Liver (tissue), 9 donors: ENCODE data around the gene BORCS8. TPM values are rescaled to one million over a fixed set of nuclear protein-coding genes. Genes with fewer than 3 reads are reported as not detected.

ENCODE experiments used
- DNase-seq: peaks from one replicate; pipeline ENCODE4 v3.0.0-alpha.2; 2017; ENCODE audit warnings: low spot score
- H3K27ac ChIP-seq, 2 donors: one replicate each; pipeline ENCODE4 v1.7.0; 2013; ENCODE audit warnings: inconsistent platforms in 2 of 2, low read length in 2 of 2, control low read depth in 1 of 2, low read depth in 1 of 2, mild to moderate bottlenecking in 1 of 2
- H3K27me3 ChIP-seq, 4 donors: one replicate each; pipeline versions ENCODE4 v1.6.1 to v1.7.0; 2013; ENCODE audit warnings: low read length in 3 of 4, inconsistent platforms in 1 of 4, mild to moderate bottlenecking in 1 of 4, moderate library complexity in 1 of 4; ENCODE audit not compliant: control insufficient read depth in 4 of 4, insufficient read depth in 4 of 4
- H3K36me3 ChIP-seq, 4 donors: one replicate each; pipeline versions ENCODE4 v1.6.1 to v1.7.0; 2013; ENCODE audit warnings: low read length in 3 of 4, mild to moderate bottlenecking in 3 of 4, low read depth in 1 of 4, moderate library complexity in 1 of 4; ENCODE audit not compliant: control insufficient read depth in 4 of 4, insufficient read depth in 3 of 4
- H3K4me1 ChIP-seq, 4 donors: one replicate each; pipeline versions ENCODE4 v1.6.1 to v1.7.0; 2013; ENCODE audit warnings: low read length in 3 of 4, mild to moderate bottlenecking in 3 of 4, moderate library complexity in 1 of 4; ENCODE audit not compliant: control insufficient read depth in 4 of 4, insufficient read depth in 4 of 4
- H3K4me3 ChIP-seq, 3 donors: one replicate each; pipeline versions ENCODE4 v1.6.1 to v1.7.0; 2013; ENCODE audit warnings: low read length in 3 of 3, control low read depth in 1 of 3, low read depth in 1 of 3, mild to moderate bottlenecking in 1 of 3
- H3K9ac ChIP-seq, 2 donors: one replicate each; pipeline ENCODE4 v1.7.0; 2013; ENCODE audit warnings: low read length in 2 of 2, mild to moderate bottlenecking in 2 of 2, moderate library complexity in 2 of 2, control low read depth in 1 of 2, low read depth in 1 of 2
- H3K9me3 ChIP-seq, 4 donors: one replicate each; pipeline versions ENCODE4 v1.6.1 to v1.7.0; 2013; ENCODE audit warnings: low read length in 3 of 4; ENCODE audit not compliant: control insufficient read depth in 4 of 4
- EGR1 ChIP-seq, 2 donors: IDR thresholded peaks; 2 replicates each; pipeline ENCODE4 v1.6.1; 2016 to 2018; ENCODE audit warnings: antibody characterized with exemption in 2 of 2, low read depth in 2 of 2
- FOXA1 ChIP-seq: IDR thresholded peaks from 2 replicates; pipeline ENCODE4 v1.6.1; 2016; ENCODE audit warnings: antibody characterized with exemption
- FOXA2 ChIP-seq: IDR thresholded peaks from 2 replicates; pipeline ENCODE4 v1.6.1; 2016; ENCODE audit warnings: antibody characterized with exemption
- GABPA ChIP-seq, 2 donors: IDR thresholded peaks in 1 of 2; conservative IDR thresholded peaks in 1 of 2; 2 replicates each; pipeline ENCODE4 v1.6.1; 2016; ENCODE audit warnings: antibody characterized with exemption in 2 of 2, mild to moderate bottlenecking in 1 of 2, moderate library complexity in 1 of 2
- HNF4G ChIP-seq: IDR thresholded peaks from 2 replicates; pipeline ENCODE4 v1.6.1; 2016; ENCODE audit warnings: antibody characterized with exemption
- NR2F2 ChIP-seq: IDR thresholded peaks from 2 replicates; pipeline ENCODE4 v1.6.1; 2016; ENCODE audit warnings: antibody characterized with exemption
- RAD21 ChIP-seq, 2 donors: IDR thresholded peaks; 2 replicates each; pipeline ENCODE4 v1.6.1; 2016; ENCODE audit warnings: antibody characterized with exemption in 2 of 2, mild to moderate bottlenecking in 2 of 2
- RXRA ChIP-seq, 2 donors: IDR thresholded peaks; 2 replicates each; pipeline ENCODE4 v1.6.1; 2017 to 2018; ENCODE audit warnings: antibody characterized with exemption in 2 of 2, mild to moderate bottlenecking in 1 of 2
- SP1 ChIP-seq: IDR thresholded peaks from 2 replicates; pipeline ENCODE4 v1.6.1; 2018; ENCODE audit warnings: antibody characterized with exemption, mild to moderate bottlenecking
- TAF1 ChIP-seq: conservative IDR thresholded peaks from 2 replicates; pipeline ENCODE4 v1.6.1; 2016; ENCODE audit warnings: antibody characterized with exemption, mild to moderate bottlenecking
- WGBS: extraction: QIAGEN DNeasy Blood & Tissue Kit; methylation state at CpG from one replicate; pipeline ENCODE4 v1.1.7; 2013; 5-methylcytosine and 5-hydroxymethylcytosine counted together
- polyA plus RNA-seq, 2 donors: library from polyadenylated mRNA; stranded (reverse) in 1 of 2; unstranded in 1 of 2; fragments of 200-250 nt in 1 of 2; fragments of >200 nt in 1 of 2; fragmentation: Nextera tagmentation in 1 of 2; extraction: Ambion mirVana in 1 of 2; gene quantifications; one replicate each; pipeline versions ENCODE4 v1.2.1 to v1.2.3, GENCODE V29; 2013 to 2015
- total RNA-seq, 2 donors: library from RNA; depleted of rRNA; stranded (reverse); fragments of >200 nt; gene quantifications; one replicate each; pipeline ENCODE4 v1.2.3, GENCODE V29; 2014
- TF ChIP-seq, protein P1 (sequence below): IDR thresholded peaks from 2 replicates; pipeline ENCODE4 v1.6.1; 2016; ENCODE audit warnings: antibody characterized with exemption
- TF ChIP-seq, protein P2 (sequence below): fragments of 150-350 bp; IDR thresholded peaks from 2 replicates; pipeline ENCODE4 v1.5.1; 2017; ENCODE audit warnings: improper control_type of control experiment, low read depth, low read length; ENCODE audit not compliant: missing input control
- TF ChIP-seq, protein P3 (sequence below): IDR thresholded peaks from 2 replicates; pipeline ENCODE4 v1.6.1; 2016; ENCODE audit warnings: antibody characterized with exemption, mild to moderate bottlenecking
- TF ChIP-seq, protein P4 (sequence below): IDR thresholded peaks from 2 replicates; pipeline ENCODE4 v1.6.1; 2016; ENCODE audit warnings: antibody characterized with exemption
- TF ChIP-seq, protein P5 (sequence below): IDR thresholded peaks from 2 replicates; pipeline ENCODE4 v1.6.1; 2016; ENCODE audit warnings: antibody characterized with exemption
- donor health status: healthy.
- donor health status: healthy.
- donor health status: healthy.
- donor health status: healthy.
- donor health status: healthy.

The BORCS8 gene
- total and polyA plus RNA-seq, 4 donors = 7.6 to 13.5 (median 9.4) TPM

DNA sequence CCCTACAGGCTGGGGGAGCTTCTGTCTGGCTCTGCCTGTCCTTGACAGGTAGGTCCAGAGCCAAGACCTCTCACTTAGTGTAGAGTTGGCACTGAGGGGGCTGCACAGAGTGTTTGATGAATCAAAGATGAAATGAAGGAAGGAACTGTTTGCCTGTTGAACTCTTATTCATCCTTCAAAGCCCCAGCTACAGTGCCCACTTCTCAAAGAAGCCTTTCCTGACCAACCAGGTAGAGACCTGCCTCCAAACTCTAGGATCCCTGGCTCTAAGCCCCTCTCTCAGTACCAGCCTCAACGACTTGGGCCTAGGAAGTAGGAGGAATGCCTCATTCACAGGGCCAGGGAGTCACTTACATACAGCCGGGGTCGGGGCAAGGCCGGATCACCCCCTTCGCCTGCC is 44.6 kb downstream of the BORCS8 start (continued):
- TF ChIP-seq, protein P1, sequence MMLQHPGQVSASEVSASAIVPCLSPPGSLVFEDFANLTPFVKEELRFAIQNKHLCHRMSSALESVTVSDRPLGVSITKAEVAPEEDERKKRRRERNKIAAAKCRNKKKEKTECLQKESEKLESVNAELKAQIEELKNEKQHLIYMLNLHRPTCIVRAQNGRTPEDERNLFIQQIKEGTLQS = no peak
- no peak for TF ChIP-seq SP1
- TF ChIP-seq FOXA2 = no peak
- TF ChIP-seq EGR1 (IDR thresholded peaks at IDR 0.05; ENCODE audit: low read depth in 2 of 2) = no peak
- TF ChIP-seq GABPA (IDR thresholded peaks at IDR 0.05 in 1 of 2, conservative IDR thresholded peaks at IDR 0.05 in 1 of 2) = no peak
- no peak for TF ChIP-seq TAF1

DNA sequence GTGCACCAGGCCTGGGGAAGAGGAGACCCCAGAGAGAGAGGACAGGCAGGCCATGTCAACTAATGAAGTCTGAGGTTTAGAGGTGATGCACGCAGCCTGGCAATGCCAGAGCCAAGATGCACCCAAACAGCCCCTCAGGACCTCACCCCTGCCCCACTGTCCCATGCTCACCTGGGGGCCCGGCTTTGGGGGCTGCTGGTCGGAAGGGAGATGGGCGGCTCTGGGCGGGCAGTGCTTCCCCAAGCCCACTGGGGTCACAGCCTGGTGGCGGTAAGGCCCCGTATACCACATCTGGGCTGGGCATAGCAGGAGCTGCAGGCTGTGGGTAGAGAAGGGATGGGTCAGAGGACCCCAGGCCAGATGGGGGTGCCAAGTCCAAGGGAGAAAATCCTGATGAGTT is 45.1 kb downstream of the BORCS8 start:
- Histone ChIP-seq H3K27me3 (no peaks in the 10 kb centered on the region), H3K4me3 (no peak overlapping the region), H3K4me1 (no peaks in the 10 kb centered on the region), H3K9ac (no peak overlapping the region), H3K9me3 (no peaks in the 10 kb centered on the region), H3K36me3 (peaks cover 0 to 18% (median 5%) of the 10 kb centered on the region in 4 donors), H3K27ac (no peak overlapping the region)
- no peak for DNase-seq
- TF ChIP-seq, protein P2, sequence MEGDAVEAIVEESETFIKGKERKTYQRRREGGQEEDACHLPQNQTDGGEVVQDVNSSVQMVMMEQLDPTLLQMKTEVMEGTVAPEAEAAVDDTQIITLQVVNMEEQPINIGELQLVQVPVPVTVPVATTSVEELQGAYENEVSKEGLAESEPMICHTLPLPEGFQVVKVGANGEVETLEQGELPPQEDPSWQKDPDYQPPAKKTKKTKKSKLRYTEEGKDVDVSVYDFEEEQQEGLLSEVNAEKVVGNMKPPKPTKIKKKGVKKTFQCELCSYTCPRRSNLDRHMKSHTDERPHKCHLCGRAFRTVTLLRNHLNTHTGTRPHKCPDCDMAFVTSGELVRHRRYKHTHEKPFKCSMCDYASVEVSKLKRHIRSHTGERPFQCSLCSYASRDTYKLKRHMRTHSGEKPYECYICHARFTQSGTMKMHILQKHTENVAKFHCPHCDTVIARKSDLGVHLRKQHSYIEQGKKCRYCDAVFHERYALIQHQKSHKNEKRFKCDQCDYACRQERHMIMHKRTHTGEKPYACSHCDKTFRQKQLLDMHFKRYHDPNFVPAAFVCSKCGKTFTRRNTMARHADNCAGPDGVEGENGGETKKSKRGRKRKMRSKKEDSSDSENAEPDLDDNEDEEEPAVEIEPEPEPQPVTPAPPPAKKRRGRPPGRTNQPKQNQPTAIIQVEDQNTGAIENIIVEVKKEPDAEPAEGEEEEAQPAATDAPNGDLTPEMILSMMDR = no peak
- TF ChIP-seq RAD21 (IDR thresholded peaks at IDR 0.05) = no peak
- 97% methylated on average over 7 of the region's 7 CpGs for WGBS

DNA sequence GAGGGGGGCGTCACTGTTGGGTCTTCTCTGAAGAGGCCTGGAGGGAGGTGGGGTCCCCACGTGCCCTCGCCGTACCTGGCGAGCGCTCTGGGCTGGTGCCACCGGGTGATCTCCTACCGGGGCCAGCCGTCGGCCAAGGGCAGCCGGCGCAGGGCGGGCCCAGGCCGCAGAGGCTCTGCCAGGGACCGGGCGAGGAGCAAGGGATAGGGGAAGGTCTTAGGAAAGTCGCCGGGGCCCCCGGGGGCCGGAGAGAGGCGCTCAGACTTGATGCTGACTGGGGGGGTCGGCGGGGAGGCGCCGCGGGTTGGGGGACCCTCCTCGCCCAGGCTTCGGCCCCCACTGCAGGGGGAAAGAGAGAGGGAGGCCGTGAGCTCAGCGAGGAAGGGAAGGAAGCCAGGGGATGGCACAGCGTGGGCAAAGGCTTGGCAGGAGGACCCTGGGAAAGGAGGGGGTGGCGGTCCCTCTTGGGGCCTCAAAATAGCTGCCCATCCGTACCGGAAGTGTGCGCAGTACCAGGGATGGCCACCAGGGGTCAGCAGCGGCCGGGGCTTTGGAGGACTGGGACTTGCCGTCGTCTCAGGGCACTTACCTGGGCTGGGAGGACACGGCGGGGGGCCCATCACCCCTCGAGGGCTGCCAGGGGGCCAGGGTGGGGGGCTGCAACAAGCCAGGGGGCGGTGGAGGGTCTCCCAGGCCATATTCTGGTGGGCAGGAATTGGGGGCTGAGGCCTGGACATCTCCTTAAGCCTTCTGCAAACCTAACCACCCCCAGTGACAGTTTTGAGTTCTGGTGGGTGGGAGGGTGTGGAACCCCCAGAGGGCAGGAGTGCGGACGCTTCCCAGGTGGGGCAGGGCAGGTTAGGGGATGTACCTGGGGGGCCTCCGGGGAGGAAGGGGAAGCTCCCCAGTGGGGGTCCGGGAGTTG is 46.0 kb downstream of the BORCS8 start:
- WGBS = 35% methylated on average over 47 of the region's 47 CpGs
- Histone ChIP-seq H3K27ac (no peak overlapping the region), H3K4me3 (no peak overlapping the region), H3K27me3 (no peaks in the 10 kb centered on the region), H3K9me3 (no peaks in the 10 kb centered on the region), H3K4me1 (no peaks in the 10 kb centered on the region), H3K36me3 (peaks cover 0 to 18% (median 5%) of the 10 kb centered on the region in 4 donors), H3K9ac (no peak overlapping the region)
- peak; percentile 96 for DNase-seq
- TF ChIP-seq, protein P1 = no peak
- TF ChIP-seq, protein P3, sequence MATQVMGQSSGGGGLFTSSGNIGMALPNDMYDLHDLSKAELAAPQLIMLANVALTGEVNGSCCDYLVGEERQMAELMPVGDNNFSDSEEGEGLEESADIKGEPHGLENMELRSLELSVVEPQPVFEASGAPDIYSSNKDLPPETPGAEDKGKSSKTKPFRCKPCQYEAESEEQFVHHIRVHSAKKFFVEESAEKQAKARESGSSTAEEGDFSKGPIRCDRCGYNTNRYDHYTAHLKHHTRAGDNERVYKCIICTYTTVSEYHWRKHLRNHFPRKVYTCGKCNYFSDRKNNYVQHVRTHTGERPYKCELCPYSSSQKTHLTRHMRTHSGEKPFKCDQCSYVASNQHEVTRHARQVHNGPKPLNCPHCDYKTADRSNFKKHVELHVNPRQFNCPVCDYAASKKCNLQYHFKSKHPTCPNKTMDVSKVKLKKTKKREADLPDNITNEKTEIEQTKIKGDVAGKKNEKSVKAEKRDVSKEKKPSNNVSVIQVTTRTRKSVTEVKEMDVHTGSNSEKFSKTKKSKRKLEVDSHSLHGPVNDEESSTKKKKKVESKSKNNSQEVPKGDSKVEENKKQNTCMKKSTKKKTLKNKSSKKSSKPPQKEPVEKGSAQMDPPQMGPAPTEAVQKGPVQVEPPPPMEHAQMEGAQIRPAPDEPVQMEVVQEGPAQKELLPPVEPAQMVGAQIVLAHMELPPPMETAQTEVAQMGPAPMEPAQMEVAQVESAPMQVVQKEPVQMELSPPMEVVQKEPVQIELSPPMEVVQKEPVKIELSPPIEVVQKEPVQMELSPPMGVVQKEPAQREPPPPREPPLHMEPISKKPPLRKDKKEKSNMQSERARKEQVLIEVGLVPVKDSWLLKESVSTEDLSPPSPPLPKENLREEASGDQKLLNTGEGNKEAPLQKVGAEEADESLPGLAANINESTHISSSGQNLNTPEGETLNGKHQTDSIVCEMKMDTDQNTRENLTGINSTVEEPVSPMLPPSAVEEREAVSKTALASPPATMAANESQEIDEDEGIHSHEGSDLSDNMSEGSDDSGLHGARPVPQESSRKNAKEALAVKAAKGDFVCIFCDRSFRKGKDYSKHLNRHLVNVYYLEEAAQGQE = no peak
- TF ChIP-seq RAD21 (IDR thresholded peaks at IDR 0.05) = peak; percentile 80 to 91
- no peak for TF ChIP-seq RXRA (IDR thresholded peaks at IDR 0.05)
- no peak for TF ChIP-seq SP1
- TF ChIP-seq NR2F2 = no peak
- TF ChIP-seq, protein P2 = peak; percentile 93
- TF ChIP-seq GABPA (IDR thresholded peaks at IDR 0.05 in 1 of 2, conservative IDR thresholded peaks at IDR 0.05 in 1 of 2) = no peak
- no peak for TF ChIP-seq HNF4G
- TF ChIP-seq, protein P4, sequence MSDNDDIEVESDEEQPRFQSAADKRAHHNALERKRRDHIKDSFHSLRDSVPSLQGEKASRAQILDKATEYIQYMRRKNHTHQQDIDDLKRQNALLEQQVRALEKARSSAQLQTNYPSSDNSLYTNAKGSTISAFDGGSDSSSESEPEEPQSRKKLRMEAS = no peak
- TF ChIP-seq FOXA2 = no peak
- no peak for TF ChIP-seq FOXA1
- TF ChIP-seq, protein P5, sequence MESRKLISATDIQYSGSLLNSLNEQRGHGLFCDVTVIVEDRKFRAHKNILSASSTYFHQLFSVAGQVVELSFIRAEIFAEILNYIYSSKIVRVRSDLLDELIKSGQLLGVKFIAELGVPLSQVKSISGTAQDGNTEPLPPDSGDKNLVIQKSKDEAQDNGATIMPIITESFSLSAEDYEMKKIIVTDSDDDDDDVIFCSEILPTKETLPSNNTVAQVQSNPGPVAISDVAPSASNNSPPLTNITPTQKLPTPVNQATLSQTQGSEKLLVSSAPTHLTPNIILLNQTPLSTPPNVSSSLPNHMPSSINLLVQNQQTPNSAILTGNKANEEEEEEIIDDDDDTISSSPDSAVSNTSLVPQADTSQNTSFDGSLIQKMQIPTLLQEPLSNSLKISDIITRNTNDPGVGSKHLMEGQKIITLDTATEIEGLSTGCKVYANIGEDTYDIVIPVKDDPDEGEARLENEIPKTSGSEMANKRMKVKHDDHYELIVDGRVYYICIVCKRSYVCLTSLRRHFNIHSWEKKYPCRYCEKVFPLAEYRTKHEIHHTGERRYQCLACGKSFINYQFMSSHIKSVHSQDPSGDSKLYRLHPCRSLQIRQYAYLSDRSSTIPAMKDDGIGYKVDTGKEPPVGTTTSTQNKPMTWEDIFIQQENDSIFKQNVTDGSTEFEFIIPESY = no peak
